Measurements from ENCODE around the gene IL18. TPM values are rescaled to one million over a fixed set of nuclear protein-coding genes. Genes with fewer than 3 reads are reported as not detected.

Gene IL18
- total RNA-seq, 1 experiment from 2014 or later = 0.31 TPM

DNA sequence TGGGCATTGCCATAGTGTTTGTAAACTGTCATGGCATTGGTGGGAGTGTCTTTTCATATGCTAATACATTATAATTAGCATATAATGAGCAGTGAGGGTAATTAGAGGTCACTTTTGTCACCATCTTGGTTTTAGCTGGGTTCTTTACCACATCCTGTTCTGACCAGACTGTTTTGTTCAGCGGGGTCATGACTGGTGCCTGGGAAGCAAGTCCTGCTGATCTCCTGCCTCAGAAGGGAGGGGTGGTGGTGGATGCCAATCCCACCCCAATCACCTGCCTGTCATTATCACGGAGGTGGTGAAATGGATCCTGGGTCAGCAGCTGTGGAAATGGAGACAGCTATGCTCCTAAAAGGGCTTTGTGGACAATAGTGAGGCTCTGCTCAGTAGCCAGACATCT, 31.2 kb downstream of the IL18 start:
- Histone ChIP-seq H2BK5ac (ENCODE audit: insufficient read length, low read length) (no peak overlapping the region), H3K4me1 (ENCODE audit: insufficient read depth, low read length) (no peaks in the 10 kb centered on the region), H2BK15ac (ENCODE audit: low read depth, low read length) (no peak overlapping the region), H3K9me3 (ENCODE audit: control insufficient read depth, low read depth, low read length) (no peaks in the 10 kb centered on the region), H3K18ac (ENCODE audit: insufficient read length, low read depth, low read length) (no peak overlapping the region), H2BK20ac (ENCODE audit: low read depth, low read length, poor library complexity, severe bottlenecking) (no peak overlapping the region), H3K79me1 (ENCODE audit: insufficient read depth, low read depth, low read length, poor library complexity, severe bottlenecking) (no peaks in the 10 kb centered on the region), H4K8ac (replicated peaks; ENCODE audit: insufficient read length, low read depth, low read length) (no peak overlapping the region), H2AK5ac (ENCODE audit: insufficient read length, low read length) (no peak overlapping the region), H3K14ac (ENCODE audit: insufficient read depth, low read length) (no peak overlapping the region), H3K79me2 (ENCODE audit: insufficient read depth, low read length) (no peaks in the 10 kb centered on the region), H4K91ac (ENCODE audit: insufficient read length, low read depth, low read length) (no peak overlapping the region), H3K27ac (ENCODE audit: insufficient read length, low read depth, low read length) (no peak overlapping the region), H3K23me2 (ENCODE audit: insufficient read length, low read depth, low read length, poor library complexity, severe bottlenecking) (no peaks in the 10 kb centered on the region), H4K5ac (ENCODE audit: insufficient read length, low read depth, low read length) (no peak overlapping the region), H3K27me3 (ENCODE audit: insufficient read depth, low read length) (no peaks in the 10 kb centered on the region), H2BK12ac (ENCODE audit: insufficient read length, low read depth, low read length) (no peak overlapping the region), H3K4ac (ENCODE audit: low read depth, low read length) (no peak overlapping the region), H2BK120ac (ENCODE audit: low read depth, low read length, poor library complexity, severe bottlenecking) (no peak overlapping the region), H3K23ac (ENCODE audit: insufficient read length, low read depth, low read length) (no peak overlapping the region), H4K20me1 (ENCODE audit: control insufficient read depth, insufficient read depth, insufficient read length) (no peaks in the 10 kb centered on the region), H3K4me2 (ENCODE audit: insufficient read depth, insufficient read length, low read length) (no peak overlapping the region), H2AFZ (ENCODE audit: low read length) (no peak overlapping the region), H3T11ph (ENCODE audit: low read length) (no peak overlapping the region), H3K9ac (ENCODE audit: extremely low read depth, insufficient read length, low read length) (no peak overlapping the region), H3K56ac (ENCODE audit: insufficient read length, low read depth, low read length) (no peak overlapping the region)
- Mint-ChIP-seq H3K27ac (no peak overlapping the region), H3K9me3 (no peaks in the 10 kb centered on the region), H3K4me1 (no peaks in the 10 kb centered on the region; a peak in 1 of 4 replicates), H3K27me3 (ENCODE audit: low read depth) (no peaks in the 10 kb centered on the region; the same call in 1 of the 2 replicates), H3K36me3 (ENCODE audit: insufficient read depth in 1 of 3, low read depth in 3 of 3) (no peaks in the 10 kb centered on the region), H3K4me3 (no peak overlapping the region)
- no CpG with 5 or more reads among the region's 2 CpGs for WGBS (ENCODE audit: extremely low coverage, insufficient read length, low lambda C conversion rate)
- DNase-seq = no peak
- no peak for TF ChIP-seq CTCF (conservative IDR thresholded peaks at IDR 0.05)

All from H9 (cell line).